ENCODE results near the gene IFT25.
A peak's percentile ranks its signal among the peaks of the same experiment; 100 is the strongest.
"Not testable (repeated sequence)": the region's sequence is repeated elsewhere in the genome, so short reads cannot be mapped to it uniquely, and the experiment has no call there.

The IFT25 gene

DNA sequence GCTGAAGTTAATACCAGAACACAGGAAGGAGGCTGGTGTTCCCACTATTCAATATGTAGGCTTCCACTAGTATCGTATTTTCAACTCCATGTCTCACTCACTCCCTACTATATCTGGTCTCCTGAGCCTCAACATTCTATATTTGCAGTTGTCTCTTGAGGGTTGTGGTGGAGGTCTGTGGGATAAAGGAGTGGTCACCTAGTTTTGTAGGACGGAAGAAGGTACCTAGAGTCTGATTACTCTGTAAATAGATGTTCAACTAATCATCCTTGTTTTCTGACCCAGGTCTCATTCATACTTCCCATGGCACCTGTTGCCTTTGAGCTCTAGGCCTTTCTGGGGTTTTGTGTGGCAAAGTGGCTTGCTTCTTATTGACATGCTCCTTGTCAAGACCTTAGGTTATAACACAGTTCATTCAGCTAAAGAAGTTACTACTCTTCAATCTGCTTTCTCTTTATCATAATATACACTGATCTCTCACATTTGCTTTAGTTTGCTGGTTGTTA lies 18.1 kb downstream of the IFT25 start:
- no peak for DNase-seq

DNA sequence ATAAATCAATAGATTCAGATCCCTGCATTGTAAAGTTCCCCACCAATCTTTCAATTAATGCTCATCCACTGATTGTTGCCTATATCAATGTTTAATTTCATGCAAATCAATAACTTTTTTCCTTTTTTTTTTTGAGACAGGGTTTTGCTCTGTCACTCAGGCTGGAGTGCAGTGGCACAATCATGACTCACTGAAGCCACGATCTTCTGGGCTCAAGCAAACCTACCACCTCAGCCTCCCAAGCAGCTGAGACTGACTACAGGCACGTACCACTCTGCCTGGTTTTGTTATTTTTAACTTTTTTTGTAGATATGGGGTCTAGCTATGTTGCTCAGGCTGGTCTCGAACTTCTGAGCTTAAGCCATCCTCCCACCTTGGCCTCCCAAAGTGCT lies 25.8 kb downstream of the IFT25 start:
- no peak for DNase-seq

DNA sequence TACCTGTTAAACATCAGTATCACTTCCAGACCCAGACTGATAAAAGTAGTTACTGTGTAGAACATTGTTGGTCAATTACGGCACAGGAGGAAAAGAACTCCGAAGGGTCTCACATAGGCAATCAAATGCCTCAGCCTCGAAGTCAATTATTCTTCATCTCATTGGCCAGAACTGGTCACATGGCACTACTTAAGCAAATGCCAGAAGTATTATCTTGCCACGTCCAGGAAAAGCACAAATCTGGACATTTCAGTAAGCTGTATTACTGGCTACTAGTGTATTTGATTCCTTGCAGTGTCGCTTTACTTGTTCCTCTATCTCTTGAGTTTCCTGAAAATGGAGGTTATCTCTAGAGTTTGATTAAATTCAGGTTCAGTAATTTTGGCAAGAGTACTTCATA lies 27.2 kb downstream of the IFT25 start:
- no peak for DNase-seq

DNA sequence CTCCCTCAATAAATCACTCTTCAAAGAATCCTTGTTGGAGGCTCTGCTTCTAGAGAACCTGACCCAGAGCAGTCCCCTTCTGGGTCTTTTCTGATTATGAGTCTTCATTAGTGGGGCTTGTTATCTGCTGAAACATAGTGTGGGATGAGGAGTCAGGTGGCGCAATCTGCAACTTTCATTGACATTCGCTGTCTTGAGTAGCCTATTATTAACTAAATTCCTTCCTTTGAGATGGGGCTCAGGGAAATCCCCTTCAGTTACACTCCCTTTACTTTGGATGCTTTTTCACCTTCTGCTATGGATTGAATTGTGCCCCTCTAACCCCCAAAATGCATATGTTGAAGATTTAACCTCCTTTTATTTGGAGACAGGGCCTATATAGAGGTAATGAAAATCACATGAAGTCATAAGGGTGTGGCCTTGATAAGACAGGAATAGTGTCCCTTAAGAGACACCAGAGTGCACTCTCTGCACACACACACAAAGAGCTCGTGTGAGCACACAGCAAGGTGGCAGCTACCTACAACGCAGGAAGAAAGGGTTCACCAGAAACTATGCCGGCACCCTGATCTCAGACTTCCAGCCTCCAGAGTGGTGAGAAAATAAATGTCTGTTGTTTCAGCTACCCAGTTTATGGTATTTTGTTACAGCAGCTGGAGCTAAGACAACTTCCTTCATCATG lies 32.0 kb downstream of the IFT25 start:
- peak in 1 of 3 experiments; percentile 17 for DNase-seq

DNA sequence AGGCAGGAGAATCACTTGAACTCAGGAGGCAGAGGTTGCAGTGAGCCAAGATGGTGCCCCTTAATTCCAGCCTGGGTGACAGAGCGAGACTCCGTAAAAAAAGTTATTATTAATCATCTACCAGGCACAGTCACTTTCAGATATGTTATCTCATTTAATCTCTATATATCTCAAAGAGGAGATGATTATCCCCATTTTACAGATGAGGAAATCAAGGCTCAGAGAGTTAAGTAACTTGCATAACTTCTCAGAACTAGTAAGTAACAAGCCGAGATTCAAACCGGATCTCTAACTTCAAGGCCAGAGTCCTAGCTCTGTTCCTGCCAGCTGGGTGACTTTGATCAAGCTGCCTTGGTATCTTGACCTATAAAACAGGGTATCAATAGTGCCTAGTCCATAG lies 34.1 kb downstream of the IFT25 start:
- DNase-seq: no peak

DNA sequence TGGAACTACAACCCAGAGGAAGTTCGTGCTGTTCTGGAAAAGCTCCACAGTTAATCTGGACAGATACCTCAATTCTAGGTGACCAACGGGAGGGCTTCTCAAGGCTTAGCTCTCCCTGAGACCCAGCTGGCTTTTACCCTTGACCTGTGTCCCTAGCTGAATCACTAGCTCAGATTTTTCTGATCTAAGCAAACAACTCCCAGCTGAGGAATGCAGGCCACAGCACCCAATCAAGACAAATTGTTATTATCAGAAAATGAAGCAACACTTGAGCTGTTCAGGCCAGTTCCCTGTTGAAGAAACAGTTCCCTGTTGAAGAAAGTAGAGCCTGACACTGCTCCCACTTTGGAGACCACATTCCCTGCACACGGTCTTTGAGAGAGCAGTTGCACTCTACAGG lies 35.6 kb downstream of the IFT25 start:
- no peak for DNase-seq

DNA sequence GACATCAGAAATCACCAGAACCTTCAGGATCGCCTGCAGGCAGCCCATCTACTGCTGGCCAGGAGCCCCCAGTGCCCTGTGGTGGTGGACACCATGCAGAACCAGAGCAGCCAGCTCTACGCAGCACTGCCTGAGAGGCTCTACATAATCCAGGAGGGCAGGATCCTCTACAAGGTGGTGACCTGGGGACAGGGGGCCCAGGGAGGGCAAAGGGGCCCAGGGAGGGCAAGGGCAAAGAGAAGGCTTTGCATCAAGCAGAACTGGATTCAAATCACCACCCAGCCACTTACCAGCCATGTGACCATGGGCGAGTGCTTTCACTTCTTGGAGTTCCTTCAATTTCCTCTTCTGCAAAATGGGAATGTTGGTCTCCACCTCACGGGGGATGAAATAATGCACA lies 39.4 kb downstream of the IFT25 start:
- no peak for DNase-seq

DNA sequence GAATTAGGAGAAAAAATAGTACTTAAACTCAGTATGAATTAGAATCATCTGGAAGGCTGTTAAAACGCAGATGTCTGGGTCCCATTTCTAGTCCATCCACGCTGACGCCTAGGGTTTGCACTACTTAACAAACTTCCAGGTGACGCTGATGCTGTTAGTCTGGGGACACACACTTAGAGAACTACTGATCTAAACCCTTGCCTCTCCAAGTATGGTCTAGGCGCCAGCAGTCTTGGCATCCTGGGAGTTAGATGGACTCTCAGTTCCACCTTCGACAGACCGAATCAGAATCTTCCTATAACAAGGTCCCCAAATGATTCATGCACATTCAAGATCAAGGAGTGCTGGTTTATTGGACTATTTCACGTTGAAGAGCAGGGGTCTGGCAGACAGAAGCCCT lies 40.0 kb downstream of the IFT25 start:
- no peak for DNase-seq

DNA sequence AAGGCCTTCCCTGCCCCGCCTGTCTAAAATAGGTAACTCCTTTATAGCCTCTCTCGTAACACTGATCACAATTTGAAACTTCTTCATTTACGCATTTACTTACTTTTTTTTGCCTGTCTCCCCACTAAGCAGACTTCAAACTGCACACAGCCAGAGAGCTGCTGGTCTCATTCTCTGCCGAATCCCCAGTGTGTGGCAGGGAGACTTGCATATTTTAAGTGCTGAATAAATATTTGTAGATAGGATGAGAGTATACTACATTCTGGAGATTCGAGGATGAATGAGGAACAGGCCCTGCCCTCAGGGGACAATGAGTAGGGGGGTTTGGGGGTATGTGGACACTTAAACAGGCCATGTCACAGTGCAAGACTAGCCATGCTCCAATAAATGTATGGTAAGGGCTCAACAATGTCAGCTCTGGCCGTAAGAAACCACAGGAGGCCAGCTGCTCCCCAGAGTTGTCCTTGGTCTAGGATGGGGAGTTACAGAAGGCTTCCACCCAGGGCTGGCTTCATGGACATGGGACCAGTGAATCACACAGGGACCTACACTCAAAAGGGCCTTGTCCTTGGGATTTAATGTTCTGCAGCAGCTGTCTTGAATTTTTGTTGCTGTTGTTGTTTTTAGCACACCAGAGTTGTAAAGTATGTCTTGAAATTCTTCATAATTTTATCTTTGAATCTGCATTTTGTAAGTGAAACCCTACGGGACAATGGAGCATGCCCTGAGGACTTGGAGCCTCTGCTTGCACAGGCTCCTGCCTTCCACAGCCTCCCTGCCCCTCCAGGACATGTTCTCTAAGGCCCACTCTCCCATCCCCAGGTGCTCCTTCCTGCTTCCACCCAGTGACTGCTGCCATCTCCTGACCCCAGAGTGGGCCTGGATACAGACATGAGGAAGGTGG lies 43.0 kb downstream of the IFT25 start:
- DNase-seq: peak in 2 of 3 experiments; percentile 20 to 49

DNA sequence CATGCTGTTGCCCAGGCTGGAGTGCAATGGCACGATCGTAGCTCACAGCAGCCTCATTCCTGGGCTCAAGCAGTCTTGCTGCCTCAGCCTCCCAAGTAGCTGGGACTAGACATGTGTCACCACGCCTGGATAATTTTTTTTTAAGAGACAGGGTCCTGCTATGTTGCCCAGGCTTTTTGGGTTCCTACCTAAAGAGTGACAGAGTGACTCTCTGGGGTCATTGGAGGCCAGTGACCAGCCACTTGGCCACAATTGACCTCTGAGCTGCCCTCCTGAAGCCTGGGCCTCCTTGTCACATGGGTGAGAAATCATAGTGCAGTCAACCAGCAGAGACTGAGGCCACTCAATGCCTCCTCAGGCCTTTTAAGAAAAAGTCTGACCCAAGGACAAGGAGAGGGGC lies 45.8 kb downstream of the IFT25 start:
- no peak for DNase-seq

DNA sequence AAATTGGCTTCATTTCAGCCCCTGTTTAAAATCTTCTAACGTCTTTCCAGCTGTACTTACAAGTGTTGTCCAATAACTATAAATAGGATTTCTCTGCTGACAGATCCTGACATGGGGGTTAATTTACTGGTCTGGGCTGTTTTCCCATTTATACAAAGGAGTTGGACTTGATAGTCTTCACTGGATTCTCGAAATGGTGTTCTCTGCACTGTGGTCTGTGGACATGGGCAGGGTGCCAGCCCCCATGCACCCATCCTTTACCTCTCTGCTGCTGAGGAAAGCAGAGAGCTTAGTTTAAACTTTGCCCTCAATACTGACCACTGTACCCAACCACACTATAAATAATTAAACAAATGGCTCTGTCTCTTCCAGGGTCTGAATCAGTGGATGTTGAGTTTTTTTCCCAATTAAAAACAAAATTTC lies 46.3 kb downstream of the IFT25 start:
- DNase-seq: no peak

DNA sequence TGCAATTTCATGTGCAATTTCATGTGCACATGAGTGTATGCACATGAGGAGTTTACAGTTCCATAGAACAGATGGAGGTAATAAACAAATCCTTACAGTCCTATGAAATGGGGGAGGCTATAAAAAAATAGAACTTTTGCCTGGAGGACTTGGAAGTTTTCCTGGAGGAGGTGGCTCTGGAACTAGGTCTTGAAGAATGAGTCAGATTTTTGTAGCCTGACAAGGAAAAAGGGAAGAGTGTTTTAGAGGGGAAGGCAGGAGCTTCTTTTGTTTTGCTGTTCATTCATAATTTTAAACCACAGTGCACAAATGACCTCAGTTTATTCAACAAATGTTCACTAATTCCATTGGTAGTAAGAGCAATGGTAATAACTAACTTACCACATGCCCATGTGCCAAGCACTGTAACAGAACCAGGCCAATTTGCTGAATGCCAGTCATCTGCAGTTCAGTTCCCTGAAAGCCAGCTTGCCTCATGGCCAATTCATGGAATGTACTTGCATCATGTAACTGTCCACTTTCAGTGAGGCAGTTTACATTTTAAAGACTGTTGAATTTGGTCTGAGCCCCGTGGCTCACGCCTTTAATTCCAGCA lies 48.8 kb downstream of the IFT25 start:
- no peak for DNase-seq

DNA sequence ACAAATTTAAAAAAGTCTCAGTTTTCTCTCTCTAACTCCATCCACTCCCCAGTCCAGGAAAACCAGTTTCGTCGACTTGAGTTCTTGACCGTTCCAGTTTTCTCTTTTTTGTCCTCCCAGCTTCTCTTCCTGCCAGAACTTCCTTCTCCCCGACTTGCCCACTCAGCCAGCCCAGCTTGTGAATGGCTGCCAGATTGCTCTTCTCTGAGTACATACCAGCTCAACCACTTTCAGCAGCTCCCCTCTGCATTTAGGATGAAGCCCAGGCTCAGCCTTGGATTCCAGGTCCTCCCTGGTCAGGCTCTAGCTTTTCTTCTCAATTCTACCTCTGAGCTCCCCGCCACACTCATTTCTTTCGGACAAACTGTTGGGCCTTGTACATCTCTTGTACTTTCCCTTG lies 50.1 kb downstream of the IFT25 start:
- DNase-seq: no peak

DNA sequence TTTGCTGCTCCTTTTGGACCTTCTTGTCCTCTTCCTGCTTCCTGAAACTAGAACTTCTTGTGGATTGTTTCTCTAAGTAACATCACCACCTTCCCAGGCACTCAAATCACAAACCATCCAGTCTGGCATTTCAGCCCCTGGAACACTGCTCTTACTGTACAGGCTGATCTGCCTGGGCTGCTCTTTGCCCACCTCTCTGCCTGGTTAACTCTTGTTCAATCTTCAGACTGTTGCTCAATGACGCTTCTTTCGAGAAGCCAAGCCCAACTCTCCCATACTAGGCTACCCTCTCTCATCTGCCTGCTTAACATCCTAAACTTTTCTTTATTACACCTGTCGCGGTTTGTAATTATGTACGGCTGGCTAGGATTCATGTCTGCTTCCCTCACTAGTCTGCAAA lies 50.9 kb downstream of the IFT25 start:
- no peak for DNase-seq

DNA sequence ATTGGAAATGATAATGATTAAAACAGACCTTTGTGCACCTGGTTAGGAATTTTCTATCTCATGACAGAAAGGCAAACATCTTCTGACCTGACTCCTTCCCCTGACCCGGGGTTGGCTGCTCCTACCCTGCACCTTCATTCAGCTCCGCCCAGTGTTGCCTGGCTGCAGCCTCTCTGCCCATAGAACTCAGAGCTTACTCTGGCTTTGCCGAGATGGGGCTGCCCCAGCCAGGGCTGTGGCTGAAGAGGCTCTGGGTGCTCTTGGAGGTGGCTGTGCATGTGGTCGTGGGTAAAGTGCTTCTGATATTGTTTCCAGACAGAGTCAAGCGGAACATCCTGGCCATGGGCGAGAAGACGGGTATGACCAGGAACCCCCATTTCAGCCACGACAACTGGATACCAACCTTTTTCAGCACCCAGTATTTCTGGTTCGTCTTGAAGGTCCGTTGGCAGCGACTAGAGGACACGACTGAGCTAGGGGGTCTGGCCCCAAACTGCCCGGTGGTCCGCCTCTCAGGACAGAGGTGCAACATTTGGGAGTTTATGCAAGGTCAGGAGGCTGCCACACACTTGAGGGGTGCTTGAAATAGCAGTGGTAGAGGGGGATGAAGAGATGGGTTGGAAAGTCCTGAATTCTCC lies 51.4 kb downstream of the IFT25 start, which contains the start of gene DIO1:
DIO1 (plus strand) TSS at position 189 of the 638 bp plus-strand sequence; CDS start at position 213, 24 bp downstream.
- DNase-seq: no peak

DNA sequence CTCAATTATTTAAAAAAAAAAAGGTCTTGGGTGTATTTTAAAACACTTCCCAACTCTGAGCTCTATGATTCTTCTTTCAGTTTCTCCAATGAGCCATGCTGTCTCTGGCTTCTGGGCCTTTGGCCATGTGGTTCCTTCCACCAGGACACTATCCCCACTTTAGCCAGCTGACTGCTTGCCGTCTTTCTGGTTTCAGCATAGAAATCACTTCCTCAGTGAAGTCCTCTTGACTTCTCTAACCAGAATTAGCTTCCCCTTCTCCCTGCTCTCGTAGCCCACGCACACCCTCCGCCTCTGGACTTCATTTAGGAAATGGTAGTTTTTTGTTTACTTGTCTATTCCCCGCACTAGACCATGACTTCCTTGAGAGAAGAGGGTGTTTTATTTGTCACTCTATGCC lies 52.6 kb downstream of the IFT25 start:
- DNase-seq: no peak

DNA sequence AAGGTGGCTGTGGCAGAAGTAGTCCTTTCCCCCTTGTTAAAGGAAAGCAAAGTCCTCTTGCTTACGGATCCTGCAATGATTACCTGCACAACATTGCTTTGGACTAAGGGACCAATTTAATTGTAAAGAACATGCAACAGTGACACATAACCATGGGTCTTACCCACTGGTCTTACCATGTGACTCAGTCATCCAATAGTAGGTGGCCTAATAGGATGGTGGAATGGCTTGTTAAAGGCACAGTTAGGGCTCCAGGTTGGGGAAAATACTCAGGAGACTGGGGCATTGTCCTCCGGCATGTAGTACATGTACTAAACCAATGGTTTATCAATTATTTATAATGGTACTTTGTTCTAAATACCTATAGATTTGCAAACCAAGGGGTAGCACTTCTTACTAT lies 53.8 kb downstream of the IFT25 start:
- DNase-seq: no peak

DNA sequence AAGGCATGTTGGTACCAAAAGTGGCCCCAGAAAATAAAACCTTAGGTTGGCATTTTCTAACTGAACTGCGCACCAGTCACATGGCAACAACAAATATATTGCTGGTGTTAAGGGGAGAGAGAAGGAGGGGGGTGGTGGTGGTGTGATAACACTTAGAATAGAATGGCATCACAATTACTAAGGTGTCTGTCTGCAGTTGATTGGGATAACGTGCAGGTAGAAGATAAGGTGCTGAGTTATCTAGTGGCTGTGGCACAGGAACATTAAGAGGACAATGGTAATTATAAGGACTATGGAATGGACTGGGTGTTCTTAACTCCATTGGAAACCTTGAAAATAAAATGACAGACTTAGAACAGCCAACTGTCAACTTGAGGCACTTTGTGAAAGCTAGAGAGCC lies 54.5 kb downstream of the IFT25 start:
- DNase-seq: no peak

DNA sequence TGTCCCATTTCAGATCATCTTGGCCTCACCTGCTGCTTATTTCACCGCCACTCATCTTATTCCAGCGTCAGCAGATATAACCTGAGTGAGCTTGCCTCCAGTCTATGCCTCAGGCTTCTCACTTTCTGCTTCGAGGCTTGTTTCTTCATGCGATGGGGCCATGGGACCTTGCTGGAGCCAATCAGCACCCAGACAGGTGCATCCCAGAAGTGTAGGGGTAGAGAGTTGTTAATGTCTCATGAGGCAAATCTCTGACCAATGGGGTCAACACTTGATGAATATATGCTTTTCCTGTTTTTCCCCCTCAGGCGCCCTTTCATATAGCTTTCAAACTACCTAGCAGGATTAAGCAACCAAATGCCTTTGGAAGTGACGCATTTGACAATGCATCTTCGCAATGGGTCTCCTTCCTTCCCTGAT lies 55.0 kb downstream of the IFT25 start:
- peak; percentile 13 to 62 (median 33) for DNase-seq

DNA sequence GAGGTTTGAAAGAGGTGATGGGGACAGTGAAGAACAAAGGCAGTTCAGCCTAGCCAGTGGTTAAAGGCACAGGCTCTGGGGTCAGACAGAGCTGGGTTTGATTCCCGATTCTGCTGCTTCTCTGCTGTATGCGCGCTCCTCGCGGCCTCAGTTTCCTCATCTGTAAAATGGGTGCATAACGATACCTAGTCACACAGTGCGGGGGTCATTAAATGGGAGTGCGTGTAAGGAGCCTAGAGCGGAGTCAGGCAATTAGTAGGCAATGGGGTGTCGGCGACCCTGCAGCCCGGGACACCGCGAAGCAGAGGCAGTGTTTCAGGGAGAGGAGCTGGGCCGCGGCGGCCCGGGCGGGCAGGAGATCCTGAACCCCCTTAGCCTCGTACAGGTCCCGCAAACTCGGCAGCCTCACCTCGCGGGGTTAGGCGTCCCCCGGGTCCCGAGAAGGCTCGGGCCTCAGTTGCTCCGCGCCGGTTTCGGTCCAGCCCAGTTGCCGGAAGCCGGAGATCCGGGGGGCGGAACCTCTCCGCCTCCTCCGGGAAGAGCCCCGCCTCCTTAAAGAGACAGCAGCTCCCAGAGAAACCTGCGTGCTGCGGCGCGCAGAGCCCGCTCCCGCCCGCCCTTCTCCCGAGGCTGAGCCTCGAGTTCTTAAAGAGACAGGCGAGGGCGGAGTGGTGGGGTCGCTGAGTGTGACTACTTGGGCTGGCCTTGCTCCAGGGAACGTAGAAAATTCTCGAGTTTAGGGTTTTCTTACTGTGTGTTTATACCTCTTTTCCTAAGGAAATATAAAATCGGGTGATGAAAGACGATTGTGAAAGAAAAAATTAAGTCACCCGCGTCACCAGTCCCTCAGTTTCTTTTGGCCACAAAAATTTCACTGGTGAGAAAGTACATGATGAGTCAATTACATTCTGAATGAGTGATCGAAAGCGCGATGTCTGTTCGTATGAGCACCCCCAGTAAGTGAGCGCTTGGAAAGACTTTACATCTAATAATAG lies 55.9 kb downstream of the IFT25 start, which contains the start of gene YIPF1:
YIPF1 (minus strand) TSS at position 494 of the 995 bp plus-strand sequence. CDS start 860 bp downstream, outside the sequence.
- peak; percentile 86 to 91 (median 91) for DNase-seq

DNA sequence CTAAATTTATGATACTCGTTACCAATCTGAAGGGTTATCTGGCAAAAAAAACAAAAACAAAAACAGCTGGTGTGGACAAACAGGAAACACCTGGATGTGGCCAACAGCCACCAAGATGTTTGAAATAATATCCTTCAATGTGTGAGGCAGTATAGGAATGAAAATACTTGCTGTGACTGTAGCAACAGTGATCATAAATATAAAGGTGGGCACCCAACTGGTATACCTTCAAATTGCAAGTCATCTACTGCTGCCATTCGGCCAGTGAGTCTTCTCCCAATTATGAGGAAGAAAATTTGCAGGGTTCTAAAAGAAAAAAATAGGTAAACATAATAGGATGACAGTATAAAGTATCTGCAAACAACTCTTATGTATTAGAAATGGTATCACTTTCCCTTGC lies 56.8 kb downstream of the IFT25 start:
- no peak for DNase-seq

DNA sequence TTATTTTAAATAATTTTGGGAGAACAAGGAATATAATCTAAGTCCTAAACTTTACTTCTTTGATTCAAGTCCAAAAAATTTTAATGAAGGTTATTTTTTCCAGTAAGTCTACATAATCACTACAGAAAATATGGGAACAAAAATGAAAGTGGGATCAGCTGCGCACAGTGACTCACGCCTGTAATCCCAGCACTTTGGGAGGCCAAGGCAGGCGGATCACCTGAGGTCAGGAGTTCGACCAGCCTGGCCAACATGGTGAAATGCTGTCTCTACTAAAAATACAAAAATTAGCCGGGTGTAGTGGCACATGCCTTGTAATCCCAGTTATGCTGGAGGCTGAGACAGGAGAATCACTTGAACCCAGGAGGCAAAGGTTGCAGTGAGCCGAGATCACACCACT lies 61.9 kb downstream of the IFT25 start:
- not testable (repeated sequence) for DNase-seq
